ENCODE results near the gene CAST. TPM values are rescaled to one million over a fixed set of nuclear protein-coding genes. Genes with fewer than 3 reads are reported as not detected.

Gene CAST
- total RNA-seq, 1 experiment from 2014 or later = 52.3 TPM

DNA sequence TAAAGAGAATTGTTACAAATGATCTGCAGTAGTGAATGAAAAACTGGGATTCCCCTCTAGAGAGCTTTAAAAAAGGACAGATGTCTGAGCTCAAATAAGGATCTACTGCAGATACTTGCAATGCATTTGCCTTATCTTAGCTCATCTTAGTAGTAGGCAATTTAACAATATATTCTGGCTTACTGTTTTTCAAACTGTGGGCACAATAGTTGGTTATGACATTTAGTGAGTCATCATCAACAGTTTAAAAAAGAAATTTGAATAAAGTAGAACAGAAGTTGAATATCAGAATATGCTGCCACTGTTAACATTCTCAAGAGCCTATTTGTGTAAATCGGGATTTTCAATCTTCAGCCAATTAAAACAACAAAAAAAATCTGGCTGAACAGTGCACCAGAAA lies 6.7 kb upstream of the CAST start:
- Histone ChIP-seq H2BK120ac (ENCODE audit: low read depth, low read length, poor library complexity, severe bottlenecking) (no peak overlapping the region), H2AK5ac (ENCODE audit: insufficient read length, low read length) (no peak overlapping the region), H3T11ph (ENCODE audit: low read length) (no peak overlapping the region), H3K14ac (ENCODE audit: insufficient read depth, low read length) (no peak overlapping the region), H2BK15ac (ENCODE audit: low read depth, low read length) (no peak overlapping the region), H3K4me2 (ENCODE audit: insufficient read depth, insufficient read length, low read length) (no peak overlapping the region), H3K9me3 (ENCODE audit: control insufficient read depth, low read depth, low read length) (no peaks in the 10 kb centered on the region), H3K4me1 (ENCODE audit: insufficient read depth, low read length) (no peaks in the 10 kb centered on the region; the same call in 1 of the 2 replicates), H3K18ac (ENCODE audit: insufficient read length, low read depth, low read length) (no peak overlapping the region), H3K9ac (ENCODE audit: extremely low read depth, insufficient read length, low read length) (no peak overlapping the region), H2AFZ (ENCODE audit: low read length) (no peak overlapping the region), H2BK12ac (ENCODE audit: insufficient read length, low read depth, low read length) (no peak overlapping the region), H3K27ac (ENCODE audit: insufficient read length, low read depth, low read length) (no peak overlapping the region), H3K56ac (ENCODE audit: insufficient read length, low read depth, low read length) (no peak overlapping the region), H3K4ac (ENCODE audit: low read depth, low read length) (no peak overlapping the region), H2BK20ac (ENCODE audit: low read depth, low read length, poor library complexity, severe bottlenecking) (no peak overlapping the region), H4K8ac (replicated peaks; ENCODE audit: insufficient read length, low read depth, low read length) (no peak overlapping the region), H3K79me1 (ENCODE audit: insufficient read depth, low read depth, low read length, poor library complexity, severe bottlenecking) (no peaks in the 10 kb centered on the region), H3K79me2 (ENCODE audit: insufficient read depth, low read length) (no peaks in the 10 kb centered on the region), H4K20me1 (ENCODE audit: control insufficient read depth, insufficient read depth, insufficient read length) (no peaks in the 10 kb centered on the region), H4K5ac (ENCODE audit: insufficient read length, low read depth, low read length) (no peak overlapping the region), H2BK5ac (ENCODE audit: insufficient read length, low read length) (no peak overlapping the region), H3K23ac (ENCODE audit: insufficient read length, low read depth, low read length) (no peak overlapping the region), H3K27me3 (ENCODE audit: insufficient read depth, low read length) (peaks cover 3% of the 10 kb centered on the region; the same call in 1 of the 2 replicates), H3K23me2 (ENCODE audit: insufficient read length, low read depth, low read length, poor library complexity, severe bottlenecking) (no peaks in the 10 kb centered on the region), H4K91ac (ENCODE audit: insufficient read length, low read depth, low read length) (no peak overlapping the region)
- no CpG with 5 or more reads among the region's 1 CpG for WGBS (ENCODE audit: extremely low coverage, insufficient read length, low lambda C conversion rate)
- H3K4me1 Mint-ChIP-seq = peaks cover 32 to 34% of the 10 kb centered on the region in 2 experiments
- no peaks in the 10 kb centered on the region; a peak in 1 of 5 replicates for H3K9me3 Mint-ChIP-seq
- peaks cover 23% of the 10 kb centered on the region for H3K27me3 Mint-ChIP-seq (ENCODE audit: low read depth)
- no peaks in the 10 kb centered on the region for H3K36me3 Mint-ChIP-seq (ENCODE audit: insufficient read depth in 1 of 3, low read depth in 3 of 3)
- no peak for DNase-seq
- no peak overlapping the region for H3K4me3 Mint-ChIP-seq
- no peak overlapping the region for H3K27ac Mint-ChIP-seq
- TF ChIP-seq, protein P1, sequence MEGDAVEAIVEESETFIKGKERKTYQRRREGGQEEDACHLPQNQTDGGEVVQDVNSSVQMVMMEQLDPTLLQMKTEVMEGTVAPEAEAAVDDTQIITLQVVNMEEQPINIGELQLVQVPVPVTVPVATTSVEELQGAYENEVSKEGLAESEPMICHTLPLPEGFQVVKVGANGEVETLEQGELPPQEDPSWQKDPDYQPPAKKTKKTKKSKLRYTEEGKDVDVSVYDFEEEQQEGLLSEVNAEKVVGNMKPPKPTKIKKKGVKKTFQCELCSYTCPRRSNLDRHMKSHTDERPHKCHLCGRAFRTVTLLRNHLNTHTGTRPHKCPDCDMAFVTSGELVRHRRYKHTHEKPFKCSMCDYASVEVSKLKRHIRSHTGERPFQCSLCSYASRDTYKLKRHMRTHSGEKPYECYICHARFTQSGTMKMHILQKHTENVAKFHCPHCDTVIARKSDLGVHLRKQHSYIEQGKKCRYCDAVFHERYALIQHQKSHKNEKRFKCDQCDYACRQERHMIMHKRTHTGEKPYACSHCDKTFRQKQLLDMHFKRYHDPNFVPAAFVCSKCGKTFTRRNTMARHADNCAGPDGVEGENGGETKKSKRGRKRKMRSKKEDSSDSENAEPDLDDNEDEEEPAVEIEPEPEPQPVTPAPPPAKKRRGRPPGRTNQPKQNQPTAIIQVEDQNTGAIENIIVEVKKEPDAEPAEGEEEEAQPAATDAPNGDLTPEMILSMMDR (conservative IDR thresholded peaks at IDR 0.05) = no peak

All from H9 (cell line).